HEK293 (cell line): ENCODE measurements around the gene PERM1.
A peak's percentile ranks its signal among the peaks of the same experiment; 100 is the strongest.

Source experiments
- GFI1B ChIP-seq: fragments of 450-650 bp; formaldehyde crosslinking; IDR thresholded peaks from 2 replicates; pipeline ENCODE4 v1.5.1; 2016; ENCODE audit warnings: missing biosample characterization, missing genetic modification characterization
- GLIS1 ChIP-seq: fragments of 450-650 bp; formaldehyde crosslinking; IDR thresholded peaks from 2 replicates; pipeline ENCODE4 v1.5.1; 2016; ENCODE audit warnings: missing biosample characterization, missing genetic modification characterization
- SCRT2 ChIP-seq: fragments of 450-650 bp; formaldehyde crosslinking; IDR thresholded peaks from 2 replicates; pipeline ENCODE4 v1.5.1; 2016; ENCODE audit warnings: missing biosample characterization, missing genetic modification characterization
- SP2 ChIP-seq: fragments of 450-650 bp; formaldehyde crosslinking; IDR thresholded peaks from 2 replicates; pipeline ENCODE4 v1.5.1; 2016; ENCODE audit warnings: missing biosample characterization, missing genetic modification characterization
- ZBTB17 ChIP-seq: fragments of 450-650 bp; formaldehyde crosslinking; IDR thresholded peaks from 2 replicates; pipeline ENCODE4 v1.5.1; 2016; ENCODE audit warnings: missing biosample characterization, missing genetic modification characterization
- ZIC2 ChIP-seq: fragments of 450-650 bp; formaldehyde crosslinking; IDR thresholded peaks from 2 replicates; pipeline ENCODE4 v1.5.1; 2016; ENCODE audit warnings: missing biosample characterization, missing genetic modification characterization
- ZNF138 ChIP-seq: fragments of 450-650 bp; formaldehyde crosslinking; IDR thresholded peaks from 2 replicates; pipeline ENCODE4 v1.5.1; 2016; ENCODE audit warnings: missing biosample characterization, missing genetic modification characterization, borderline replicate concordance
- ZNF16 ChIP-seq: fragments of 450-650 bp; formaldehyde crosslinking; IDR thresholded peaks from 2 replicates; pipeline ENCODE4 v1.5.1; 2016; ENCODE audit warnings: low read depth, missing biosample characterization, missing genetic modification characterization
- ZNF335 ChIP-seq: fragments of 450-650 bp; formaldehyde crosslinking; conservative IDR thresholded peaks from 2 replicates; pipeline ENCODE4 v1.5.1; 2016; ENCODE audit warnings: missing biosample characterization, missing genetic modification characterization
- ZNF341 ChIP-seq: fragments of 450-650 bp; formaldehyde crosslinking; IDR thresholded peaks from 2 replicates; pipeline ENCODE4; 2016; ENCODE audit warnings: low read depth, missing biosample characterization, missing genetic modification characterization
- ZNF354C ChIP-seq: fragments of 450-650 bp; formaldehyde crosslinking; IDR thresholded peaks from 2 replicates; pipeline ENCODE4 v1.5.1; 2016; ENCODE audit warnings: missing biosample characterization, missing genetic modification characterization, low read depth, borderline replicate concordance
- ZNF423 ChIP-seq: fragments of 450-650 bp; formaldehyde crosslinking; IDR thresholded peaks from 2 replicates; pipeline ENCODE4 v1.5.1; 2016; ENCODE audit warnings: missing biosample characterization, missing genetic modification characterization
- ZNF473 ChIP-seq: fragments of 450-650 bp; formaldehyde crosslinking; IDR thresholded peaks from 2 replicates; pipeline ENCODE4 v1.5.1; 2017; ENCODE audit warnings: missing biosample characterization, missing genetic modification characterization
- ZNF571 ChIP-seq: fragments of 450-650 bp; formaldehyde crosslinking; IDR thresholded peaks from 2 replicates; pipeline ENCODE4 v1.5.0; 2017; ENCODE audit warnings: missing biosample characterization, missing genetic modification characterization
- ZNF610 ChIP-seq: fragments of 450-650 bp; formaldehyde crosslinking; IDR thresholded peaks from 2 replicates; pipeline ENCODE4 v1.5.1; 2016; ENCODE audit warnings: missing biosample characterization, missing genetic modification characterization, borderline replicate concordance
- TF ChIP-seq, protein P1 (sequence below): fragments of 450-650 bp; formaldehyde crosslinking; IDR thresholded peaks from 2 replicates; pipeline ENCODE4 v1.5.1; 2016; ENCODE audit warnings: missing biosample characterization, missing genetic modification characterization, borderline replicate concordance
- TF ChIP-seq, protein P2 (sequence below): fragments of 450-650 bp; formaldehyde crosslinking; IDR thresholded peaks from 2 replicates; pipeline ENCODE4 v1.5.1; 2016; ENCODE audit warnings: missing biosample characterization, missing genetic modification characterization
- TF ChIP-seq, protein P3 (sequence below): fragments of 450-650 bp; formaldehyde crosslinking; IDR thresholded peaks from 2 replicates; pipeline ENCODE4 v1.5.1; 2017; ENCODE audit warnings: missing biosample characterization, missing genetic modification characterization
- TF ChIP-seq, protein P4 (sequence below): fragments of 450-650 bp; formaldehyde crosslinking; IDR thresholded peaks from 2 replicates; pipeline ENCODE4 v1.5.1; 2017; ENCODE audit warnings: missing biosample characterization, missing genetic modification characterization
- TF ChIP-seq, protein P5 (sequence below): fragments of 450-650 bp; formaldehyde crosslinking; IDR thresholded peaks from 2 replicates; pipeline ENCODE4 v1.5.1; 2017; ENCODE audit warnings: missing biosample characterization, missing genetic modification characterization
- TF ChIP-seq, protein P6 (sequence below): fragments of 450-650 bp; formaldehyde crosslinking; IDR thresholded peaks from 2 replicates; pipeline ENCODE4 v1.5.1; 2016; ENCODE audit warnings: missing biosample characterization, missing genetic modification characterization
- TF ChIP-seq, protein P7 (sequence below): fragments of 450-650 bp; formaldehyde crosslinking; IDR thresholded peaks from 2 replicates; pipeline ENCODE4 v1.5.1; 2016; ENCODE audit warnings: missing biosample characterization, missing genetic modification characterization
- TF ChIP-seq, protein P8 (sequence below): sonication (generic); formaldehyde crosslinking; IDR thresholded peaks from 2 replicates; pipeline ENCODE4 v1.8.1; 2022; ENCODE audit warnings: mild to moderate bottlenecking, moderate library complexity, missing genetic modification reagents

The PERM1 gene

DNA sequence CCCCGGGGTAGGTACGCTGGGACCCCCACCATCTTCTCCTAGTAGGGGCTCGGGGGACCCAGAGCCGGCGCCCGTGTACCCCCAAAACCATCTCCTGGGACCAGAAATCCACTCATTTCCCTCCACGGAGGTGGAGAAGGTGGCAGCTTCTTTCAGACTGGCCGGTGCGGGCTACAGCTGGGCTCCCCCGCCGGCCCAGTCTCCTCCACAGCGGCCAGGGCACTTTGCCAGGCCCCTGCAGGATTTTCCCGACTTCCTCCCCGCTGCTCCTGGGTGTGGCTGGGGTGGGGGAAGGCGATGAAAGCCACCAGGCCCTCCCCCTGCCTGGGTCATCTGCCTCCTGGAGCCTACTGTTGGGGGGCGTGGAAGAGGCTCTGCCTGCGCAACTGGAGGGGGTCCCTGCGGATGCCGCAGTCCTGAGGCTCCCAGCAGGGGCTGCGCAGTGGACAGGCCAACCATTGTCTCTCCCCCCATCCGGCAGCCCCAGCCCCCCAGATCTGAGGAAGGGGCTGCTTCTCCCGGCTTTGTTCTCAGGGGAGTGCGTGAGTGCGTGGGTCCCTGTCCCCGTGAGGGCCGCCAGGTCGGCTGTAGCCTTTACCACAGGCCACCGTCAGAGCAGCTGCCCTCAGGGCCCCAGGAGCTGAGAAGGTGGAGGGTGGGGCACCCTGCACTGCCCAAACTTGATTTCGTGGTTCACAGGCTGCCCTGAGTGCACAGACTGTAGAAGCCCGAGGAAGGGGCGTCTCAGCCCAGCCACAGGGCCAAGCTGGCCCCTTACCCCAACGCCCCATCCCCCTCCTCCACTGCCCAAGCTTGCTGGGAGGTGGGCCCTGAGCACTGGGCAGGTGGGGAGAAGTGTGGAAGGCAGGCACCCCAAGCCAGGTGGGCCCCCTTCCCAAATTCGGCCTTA lies 39.4 kb upstream of the PERM1 start (continued):
- TF ChIP-seq, protein P1, sequence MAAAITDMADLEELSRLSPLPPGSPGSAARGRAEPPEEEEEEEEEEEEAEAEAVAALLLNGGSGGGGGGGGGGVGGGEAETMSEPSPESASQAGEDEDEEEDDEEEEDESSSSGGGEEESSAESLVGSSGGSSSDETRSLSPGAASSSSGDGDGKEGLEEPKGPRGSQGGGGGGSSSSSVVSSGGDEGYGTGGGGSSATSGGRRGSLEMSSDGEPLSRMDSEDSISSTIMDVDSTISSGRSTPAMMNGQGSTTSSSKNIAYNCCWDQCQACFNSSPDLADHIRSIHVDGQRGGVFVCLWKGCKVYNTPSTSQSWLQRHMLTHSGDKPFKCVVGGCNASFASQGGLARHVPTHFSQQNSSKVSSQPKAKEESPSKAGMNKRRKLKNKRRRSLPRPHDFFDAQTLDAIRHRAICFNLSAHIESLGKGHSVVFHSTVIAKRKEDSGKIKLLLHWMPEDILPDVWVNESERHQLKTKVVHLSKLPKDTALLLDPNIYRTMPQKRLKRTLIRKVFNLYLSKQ (tag by site-specific recombination), result no peak
- TF ChIP-seq SCRT2 (tag by site-specific recombination) (no peak), ZNF354C (tag by site-specific recombination) (no peak), ZNF138 (tag by site-specific recombination) (no peak), GFI1B (tag by site-specific recombination) (no peak), ZNF423 (tag by site-specific recombination) (peak; percentile 53), ZNF610 (tag by site-specific recombination) (no peak), ZBTB17 (tag by site-specific recombination) (no peak), GLIS1 (tag by site-specific recombination) (peak; percentile 95), ZNF341 (tag by site-specific recombination) (peak; percentile 65), ZNF335 (peak; percentile 65), ZIC2 (tag by site-specific recombination) (peak; percentile 95), ZNF16 (tag by site-specific recombination) (no peak), SP2 (tag by site-specific recombination) (0 out of 2 replicates have a peak, but pooled peaks have one; percentile 29), ZNF473 (tag by site-specific recombination) (no peak), ZNF571 (tag by site-specific recombination) (no peak)
- TF ChIP-seq, protein P2, sequence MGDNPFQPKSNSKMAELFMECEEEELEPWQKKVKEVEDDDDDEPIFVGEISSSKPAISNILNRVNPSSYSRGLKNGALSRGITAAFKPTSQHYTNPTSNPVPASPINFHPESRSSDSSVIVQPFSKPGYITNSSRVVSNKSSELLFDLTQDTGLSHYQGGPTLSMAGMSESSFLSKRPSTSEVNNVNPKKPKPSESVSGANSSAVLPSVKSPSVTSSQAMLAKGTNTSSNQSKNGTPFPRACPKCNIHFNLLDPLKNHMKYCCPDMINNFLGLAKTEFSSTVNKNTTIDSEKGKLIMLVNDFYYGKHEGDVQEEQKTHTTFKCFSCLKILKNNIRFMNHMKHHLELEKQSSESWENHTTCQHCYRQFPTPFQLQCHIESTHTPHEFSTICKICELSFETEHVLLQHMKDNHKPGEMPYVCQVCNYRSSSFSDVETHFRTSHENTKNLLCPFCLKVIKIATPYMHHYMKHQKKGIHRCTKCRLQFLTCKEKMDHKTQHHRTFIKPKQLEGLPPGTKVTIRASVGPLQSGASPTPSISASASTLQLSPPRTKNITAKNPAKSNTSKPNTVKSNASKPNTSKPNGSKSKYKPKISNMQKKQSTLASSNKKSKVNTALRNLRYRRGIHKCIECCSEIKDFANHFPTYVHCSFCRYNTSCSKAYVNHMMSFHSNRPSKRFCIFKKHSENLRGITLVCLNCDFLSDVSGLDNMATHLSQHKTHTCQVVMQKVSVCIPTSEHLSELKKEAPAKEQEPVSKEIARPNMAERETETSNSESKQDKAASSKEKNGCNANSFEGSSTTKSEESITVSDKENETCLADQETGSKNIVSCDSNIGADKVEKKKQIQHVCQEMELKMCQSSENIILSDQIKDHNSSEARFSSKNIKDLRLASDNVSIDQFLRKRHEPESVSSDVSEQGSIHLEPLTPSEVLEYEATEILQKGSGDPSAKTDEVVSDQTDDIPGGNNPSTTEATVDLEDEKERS, result no peak
- TF ChIP-seq, protein P3, sequence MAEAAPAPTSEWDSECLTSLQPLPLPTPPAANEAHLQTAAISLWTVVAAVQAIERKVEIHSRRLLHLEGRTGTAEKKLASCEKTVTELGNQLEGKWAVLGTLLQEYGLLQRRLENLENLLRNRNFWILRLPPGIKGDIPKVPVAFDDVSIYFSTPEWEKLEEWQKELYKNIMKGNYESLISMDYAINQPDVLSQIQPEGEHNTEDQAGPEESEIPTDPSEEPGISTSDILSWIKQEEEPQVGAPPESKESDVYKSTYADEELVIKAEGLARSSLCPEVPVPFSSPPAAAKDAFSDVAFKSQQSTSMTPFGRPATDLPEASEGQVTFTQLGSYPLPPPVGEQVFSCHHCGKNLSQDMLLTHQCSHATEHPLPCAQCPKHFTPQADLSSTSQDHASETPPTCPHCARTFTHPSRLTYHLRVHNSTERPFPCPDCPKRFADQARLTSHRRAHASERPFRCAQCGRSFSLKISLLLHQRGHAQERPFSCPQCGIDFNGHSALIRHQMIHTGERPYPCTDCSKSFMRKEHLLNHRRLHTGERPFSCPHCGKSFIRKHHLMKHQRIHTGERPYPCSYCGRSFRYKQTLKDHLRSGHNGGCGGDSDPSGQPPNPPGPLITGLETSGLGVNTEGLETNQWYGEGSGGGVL, result peak; percentile 87
- TF ChIP-seq, protein P4, sequence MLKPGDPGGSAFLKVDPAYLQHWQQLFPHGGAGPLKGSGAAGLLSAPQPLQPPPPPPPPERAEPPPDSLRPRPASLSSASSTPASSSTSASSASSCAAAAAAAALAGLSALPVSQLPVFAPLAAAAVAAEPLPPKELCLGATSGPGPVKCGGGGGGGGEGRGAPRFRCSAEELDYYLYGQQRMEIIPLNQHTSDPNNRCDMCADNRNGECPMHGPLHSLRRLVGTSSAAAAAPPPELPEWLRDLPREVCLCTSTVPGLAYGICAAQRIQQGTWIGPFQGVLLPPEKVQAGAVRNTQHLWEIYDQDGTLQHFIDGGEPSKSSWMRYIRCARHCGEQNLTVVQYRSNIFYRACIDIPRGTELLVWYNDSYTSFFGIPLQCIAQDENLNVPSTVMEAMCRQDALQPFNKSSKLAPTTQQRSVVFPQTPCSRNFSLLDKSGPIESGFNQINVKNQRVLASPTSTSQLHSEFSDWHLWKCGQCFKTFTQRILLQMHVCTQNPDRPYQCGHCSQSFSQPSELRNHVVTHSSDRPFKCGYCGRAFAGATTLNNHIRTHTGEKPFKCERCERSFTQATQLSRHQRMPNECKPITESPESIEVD (tag by site-specific recombination), result no peak
- TF ChIP-seq, protein P5, sequence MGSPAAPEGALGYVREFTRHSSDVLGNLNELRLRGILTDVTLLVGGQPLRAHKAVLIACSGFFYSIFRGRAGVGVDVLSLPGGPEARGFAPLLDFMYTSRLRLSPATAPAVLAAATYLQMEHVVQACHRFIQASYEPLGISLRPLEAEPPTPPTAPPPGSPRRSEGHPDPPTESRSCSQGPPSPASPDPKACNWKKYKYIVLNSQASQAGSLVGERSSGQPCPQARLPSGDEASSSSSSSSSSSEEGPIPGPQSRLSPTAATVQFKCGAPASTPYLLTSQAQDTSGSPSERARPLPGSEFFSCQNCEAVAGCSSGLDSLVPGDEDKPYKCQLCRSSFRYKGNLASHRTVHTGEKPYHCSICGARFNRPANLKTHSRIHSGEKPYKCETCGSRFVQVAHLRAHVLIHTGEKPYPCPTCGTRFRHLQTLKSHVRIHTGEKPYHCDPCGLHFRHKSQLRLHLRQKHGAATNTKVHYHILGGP, result no peak
- TF ChIP-seq, protein P6, sequence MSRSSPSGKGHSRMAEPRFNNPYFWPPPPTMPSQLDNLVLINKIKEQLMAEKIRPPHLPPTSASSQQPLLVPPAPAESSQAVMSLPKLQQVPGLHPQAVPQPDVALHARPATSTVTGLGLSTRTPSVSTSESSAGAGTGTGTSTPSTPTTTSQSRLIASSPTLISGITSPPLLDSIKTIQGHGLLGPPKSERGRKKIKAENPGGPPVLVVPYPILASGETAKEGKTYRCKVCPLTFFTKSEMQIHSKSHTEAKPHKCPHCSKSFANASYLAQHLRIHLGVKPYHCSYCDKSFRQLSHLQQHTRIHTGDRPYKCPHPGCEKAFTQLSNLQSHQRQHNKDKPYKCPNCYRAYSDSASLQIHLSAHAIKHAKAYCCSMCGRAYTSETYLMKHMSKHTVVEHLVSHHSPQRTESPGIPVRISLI (tag by site-specific recombination), result no peak
- TF ChIP-seq, protein P7, sequence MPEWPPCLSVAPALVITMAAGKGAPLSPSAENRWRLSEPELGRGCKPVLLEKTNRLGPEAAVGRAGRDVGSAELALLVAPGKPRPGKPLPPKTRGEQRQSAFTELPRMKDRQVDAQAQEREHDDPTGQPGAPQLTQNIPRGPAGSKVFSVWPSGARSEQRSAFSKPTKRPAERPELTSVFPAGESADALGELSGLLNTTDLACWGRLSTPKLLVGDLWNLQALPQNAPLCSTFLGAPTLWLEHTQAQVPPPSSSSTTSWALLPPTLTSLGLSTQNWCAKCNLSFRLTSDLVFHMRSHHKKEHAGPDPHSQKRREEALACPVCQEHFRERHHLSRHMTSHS (tag by site-specific recombination), result no peak
- TF ChIP-seq, protein P8, sequence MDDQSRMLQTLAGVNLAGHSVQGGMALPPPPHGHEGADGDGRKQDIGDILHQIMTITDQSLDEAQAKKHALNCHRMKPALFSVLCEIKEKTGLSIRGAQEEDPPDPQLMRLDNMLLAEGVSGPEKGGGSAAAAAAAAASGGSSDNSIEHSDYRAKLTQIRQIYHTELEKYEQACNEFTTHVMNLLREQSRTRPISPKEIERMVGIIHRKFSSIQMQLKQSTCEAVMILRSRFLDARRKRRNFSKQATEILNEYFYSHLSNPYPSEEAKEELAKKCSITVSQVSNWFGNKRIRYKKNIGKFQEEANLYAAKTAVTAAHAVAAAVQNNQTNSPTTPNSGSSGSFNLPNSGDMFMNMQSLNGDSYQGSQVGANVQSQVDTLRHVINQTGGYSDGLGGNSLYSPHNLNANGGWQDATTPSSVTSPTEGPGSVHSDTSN (CRISPR knock-in tag), result no peak
